Adrenal gland (tissue), 12 donors: ENCODE measurements around the gene PGR. TPM values are rescaled to one million over a fixed set of nuclear protein-coding genes. Genes with fewer than 3 reads are reported as not detected.

Source experiments
- DNase-seq, 7 donors: peaks; one replicate each; pipeline ENCODE4 v3.0.0-alpha.2; 2019 to 2020
- H3K27ac ChIP-seq, 5 donors: fragments of 200-600 bp; sonication (generic) in 4 of 5; 1 replicate in 3 of 5; 2 replicates in 2 of 5; pipeline versions ENCODE4 v1.5.1 to v1.8.0; 2016 to 2020; ENCODE audit warnings: mild to moderate bottlenecking in 1 of 5
- H3K27me3 ChIP-seq: fragments of 200-600 bp; 2 replicates; pipeline ENCODE4 v1.8.0; 2021
- H3K36me3 ChIP-seq, 2 donors: fragments of 200-600 bp; replicated peaks in 1 of 2; 1 replicate in 1 of 2; 2 replicates in 1 of 2; pipeline versions ENCODE4 v1.5.1 to v1.8.0; 2018 to 2022
- H3K4me1 ChIP-seq, 2 donors: fragments of 200-600 bp; replicated peaks in 1 of 2; 1 replicate in 1 of 2; 2 replicates in 1 of 2; pipeline versions ENCODE4 v1.5.1 to v1.8.0; 2018 to 2021
- H3K4me3 ChIP-seq, 4 donors: fragments of 200-600 bp; sonication (generic) in 3 of 4; one replicate each; pipeline ENCODE4 v1.5.1; 2016 to 2018
- H3K9me3 ChIP-seq, 3 donors: fragments of 200-600 bp; sonication (generic) in 1 of 3; replicated peaks in 1 of 3; 1 replicate in 2 of 3; 2 replicates in 1 of 3; pipeline versions ENCODE4 v1.5.1 to v1.8.0; 2016 to 2021
- CTCF ChIP-seq, 6 experiments: fragments of 450-650 bp in 4 of 6; fragments of 200-600 bp in 2 of 6; sonication (generic) in 1 of 6; IDR thresholded peaks; 1 replicate in 5 of 6; 2 replicates in 1 of 6; pipeline versions ENCODE4 v1.5.1 to v1.8.0; 2016 to 2021; ENCODE audit warnings: antibody characterized with exemption in 6 of 6, mild to moderate bottlenecking in 2 of 6, moderate library complexity in 1 of 6
- POLR2A ChIP-seq, 2 donors: fragments of 450-650 bp; IDR thresholded peaks; one replicate each; pipeline ENCODE4 v1.6.1; 2017; ENCODE audit warnings: antibody characterized with exemption in 2 of 2, mild to moderate bottlenecking in 2 of 2, moderate library complexity in 1 of 2
- WGBS, 4 donors: extraction: QIAGEN DNeasy Blood & Tissue Kit in 2 of 4; methylation state at CpG; one replicate each; pipeline versions ENCODE4 v1.1.5 to v1.1.7; 2013 to 2017; 5-methylcytosine and 5-hydroxymethylcytosine counted together
- intact Hi-C, 2 donors: fragments of 100-400 bp; cut with DNase I; formaldehyde crosslinking; loops; one replicate each; pipeline versions ENCODE4 v1.14.1 to v1.15.0; 2022 to 2023
- polyA plus RNA-seq, 3 donors: library from polyadenylated mRNA; stranded (reverse); fragments of 200-250 nt in 2 of 3; fragments of 350-450 nt in 1 of 3; fragmentation: Illumina TruSeq in 1 of 3; extraction: RNeasy Lipid Tissue Mini Kit (QIAGEN cat#74804) in 1 of 3; gene quantifications; one replicate each; pipeline ENCODE4 v1.2.3, GENCODE V29; 2013 to 2014
- total RNA-seq, 9 donors: library from RNA; depleted of rRNA in 4 of 9; stranded (reverse); fragments of >200 nt in 4 of 9; fragments of 120-200 nt in 1 of 9; fragmentation: NEBNext Ultra II Directional in 1 of 9; extraction: Animal tissue kit (Norgen Biotek cat#: 25700) in 1 of 9; gene quantifications; one replicate each; pipeline versions ENCODE4 v1.1.0 to v1.2.4, GENCODE V29; 2013 to 2023
- donor health status: healthy with polysubstance abuse.
- donor health status: Bipolar disorder and iron deficiency.
- donor health status: DM: yes; HTN: yes; CAD: no.
- donor health status: DM: no; HTN: no; CAD: no.
- donor health status: DM: no; HTN: no; CAD: no.
- donor health status: DM: yes; HTN: yes; CAD: no.

PGR gene
- total and polyA plus RNA-seq, 12 donors: 0.24 to 17.3 (median 3.3) TPM

- TF ChIP-seq CTCF (IDR thresholded peaks at IDR 0.05) (no peak), POLR2A (IDR thresholded peaks at IDR 0.05) (no peak)
- no peaks in the 10 kb centered on the region for H3K9me3 ChIP-seq
- WGBS, 4 donors: 90 to 97% (median 93%) methylated on average over 5 of the region's 5 CpGs
- no peaks in the 10 kb centered on the region for H3K4me1 ChIP-seq
- H3K27me3 ChIP-seq: no peaks in the 10 kb centered on the region
- H3K4me3 ChIP-seq: no peak overlapping the region
- intact Hi-C loops: no loop called here
- DNase-seq: no peak
- H3K27ac ChIP-seq: no peak overlapping the region
- no peaks in the 10 kb centered on the region for H3K36me3 ChIP-seq
Measured at GRCh38 chr11:101048479-101048878, 81.1 kb downstream of the PGR start.

- Histone ChIP-seq H3K27ac (no peak overlapping the region), H3K4me1 (no peaks in the 10 kb centered on the region), H3K27me3 (no peaks in the 10 kb centered on the region), H3K4me3 (no peak overlapping the region), H3K9me3 (no peaks in the 10 kb centered on the region), H3K36me3 (no peaks in the 10 kb centered on the region)
- DNase-seq: no peak
- WGBS, 4 donors: 86 to 95% (median 89%) methylated on average over 2 of the region's 2 CpGs
- TF ChIP-seq CTCF (IDR thresholded peaks at IDR 0.05) (no peak), POLR2A (IDR thresholded peaks at IDR 0.05) (no peak)
- intact Hi-C loops: no loop called here
Measured at GRCh38 chr11:101046947-101047346, 82.7 kb downstream of the PGR start.

- intact Hi-C loops: no loop called here
- no peak for DNase-seq
- no peaks in the 10 kb centered on the region for H3K4me1 ChIP-seq
- 94 to 100% (median 98%) methylated on average over 1 of the region's 1 CpG for WGBS, 4 donors
- no peaks in the 10 kb centered on the region for H3K27me3 ChIP-seq
- no peak overlapping the region for H3K4me3 ChIP-seq
- H3K27ac ChIP-seq: no peak overlapping the region
- TF ChIP-seq CTCF (IDR thresholded peaks at IDR 0.05): no peak
- TF ChIP-seq POLR2A (IDR thresholded peaks at IDR 0.05): no peak
- H3K36me3 ChIP-seq: no peaks in the 10 kb centered on the region
- no peaks in the 10 kb centered on the region for H3K9me3 ChIP-seq
Measured at GRCh38 chr11:101045415-101045814, 84.2 kb downstream of the PGR start.

- H3K4me1 ChIP-seq: no peaks in the 10 kb centered on the region
- H3K27me3 ChIP-seq: no peaks in the 10 kb centered on the region
- intact Hi-C loops: no loop called here
- TF ChIP-seq CTCF (IDR thresholded peaks at IDR 0.05) (no peak), POLR2A (IDR thresholded peaks at IDR 0.05) (no peak)
- no peaks in the 10 kb centered on the region for H3K36me3 ChIP-seq
- DNase-seq: no peak
- H3K9me3 ChIP-seq: no peaks in the 10 kb centered on the region
- no peak overlapping the region for H3K27ac ChIP-seq
- WGBS, 4 donors: 80 to 100% (median 97%) methylated on average over 1 of the region's 1 CpG
- H3K4me3 ChIP-seq: no peak overlapping the region
Measured at GRCh38 chr11:101043940-101044339, 85.7 kb downstream of the PGR start.
